Measurements from ENCODE around the gene DDX39B.
"Not testable (repeated sequence)": the region's sequence is repeated elsewhere in the genome, so short reads cannot be mapped to it uniquely, and the experiment has no call there.

DDX39B gene

GRCh38 chr6:31575335-31575901, 33.6 kb upstream of the DDX39B start, which contains the start of gene TNF:
TNF (plus strand) TSS chr6:31575565; CDS start chr6:31575742, 177 bp downstream.
- no peak for DNase-seq

GRCh38 chr6:31574106-31575061, 32.6 kb upstream of the DDX39B start:
- no peak for DNase-seq

GRCh38 chr6:31573239-31574105, 31.7 kb upstream of the DDX39B start:
- DNase-seq = no peak

GRCh38 chr6:31572041-31572911, 30.5 kb upstream of the DDX39B start, which contains the start of gene LTA:
LTA (plus strand) TSS chr6:31572289; CDS start chr6:31572743, 454 bp downstream.
- no peak for DNase-seq

GRCh38 chr6:31569861-31570536, 28.2 kb upstream of the DDX39B start:
- no peak for DNase-seq

- DNase-seq = no peak
These were observed 26.7 kb upstream of the DDX39B start for GRCh38 chr6:31568537-31568961.

GRCh38 chr6:31567531-31568370, 25.9 kb upstream of the DDX39B start:
- no peak for DNase-seq

- no peak for DNase-seq
These were observed 18.9 kb upstream of the DDX39B start for GRCh38 chr6:31560697-31561058.

GRCh38 chr6:31559958-31560696, 18.3 kb upstream of the DDX39B start:
- no peak for DNase-seq

- DNase-seq = no peak
These were observed 17.8 kb upstream of the DDX39B start for GRCh38 chr6:31559606-31559957.

- no peak for DNase-seq
These were observed 17.1 kb upstream of the DDX39B start for GRCh38 chr6:31558631-31559500.

- DNase-seq = no peak
These were observed 16.5 kb upstream of the DDX39B start for GRCh38 chr6:31558318-31558625.

GRCh38 chr6:31557443-31558317, 15.9 kb upstream of the DDX39B start:
- DNase-seq = no peak

GRCh38 chr6:31556307-31556706, 14.5 kb upstream of the DDX39B start:
- DNase-seq = no peak

- DNase-seq = not testable (repeated sequence)
These were observed 9.6 kb upstream of the DDX39B start for GRCh38 chr6:31551371-31551770.

- no peak for DNase-seq
These were observed 6.7 kb upstream of the DDX39B start for GRCh38 chr6:31548544-31548873.

GRCh38 chr6:31547727-31548543, 6.1 kb upstream of the DDX39B start:
- DNase-seq = no peak
